Measurements from ENCODE around the gene RNASEH2C. TPM values are rescaled to one million over a fixed set of nuclear protein-coding genes. Genes with fewer than 3 reads are reported as not detected.

RNASEH2C gene
- total and polyA plus RNA-seq, 4 donors = 21.8 to 97.7 (median 75.4) TPM

DNA sequence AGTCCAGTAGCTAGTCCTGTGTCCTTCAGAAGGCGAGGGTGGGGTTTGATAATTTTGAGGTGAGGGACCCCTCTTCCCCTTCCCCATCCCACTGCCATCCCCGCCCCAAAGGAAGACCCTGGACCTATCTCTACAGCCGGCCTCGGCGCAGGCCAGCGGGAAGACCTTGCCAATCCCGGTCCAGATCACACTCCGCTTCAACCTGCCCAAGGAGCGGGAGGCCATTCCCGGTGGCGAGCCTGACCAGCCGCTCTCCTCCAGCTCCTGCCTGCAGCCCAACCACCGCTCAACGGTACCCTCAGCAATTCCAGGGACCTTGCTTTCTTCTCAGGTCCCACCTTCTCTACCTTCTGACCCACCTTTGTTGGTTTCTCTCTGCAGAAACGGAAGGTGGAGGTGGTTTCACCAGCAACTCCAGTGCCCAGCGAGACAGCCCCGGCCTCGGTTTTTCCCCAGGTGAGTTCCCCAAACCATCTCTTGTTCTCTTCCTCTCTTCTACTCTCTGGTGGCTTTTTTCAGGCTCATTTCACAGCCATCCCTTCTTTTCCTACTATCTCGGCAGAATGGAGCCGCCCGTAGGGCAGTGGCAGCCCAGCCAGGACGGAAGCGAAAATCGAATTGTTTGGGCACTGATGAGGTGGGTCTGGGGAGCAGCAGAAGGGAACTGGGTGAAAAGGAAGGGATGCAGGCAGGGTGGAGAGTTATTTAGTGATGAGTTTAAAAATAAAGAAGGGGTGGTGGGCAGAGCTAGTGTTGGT lies 7.2 kb downstream of the RNASEH2C start:
- no peak overlapping the region for H3K4me3 ChIP-seq
- TF ChIP-seq, protein P1, sequence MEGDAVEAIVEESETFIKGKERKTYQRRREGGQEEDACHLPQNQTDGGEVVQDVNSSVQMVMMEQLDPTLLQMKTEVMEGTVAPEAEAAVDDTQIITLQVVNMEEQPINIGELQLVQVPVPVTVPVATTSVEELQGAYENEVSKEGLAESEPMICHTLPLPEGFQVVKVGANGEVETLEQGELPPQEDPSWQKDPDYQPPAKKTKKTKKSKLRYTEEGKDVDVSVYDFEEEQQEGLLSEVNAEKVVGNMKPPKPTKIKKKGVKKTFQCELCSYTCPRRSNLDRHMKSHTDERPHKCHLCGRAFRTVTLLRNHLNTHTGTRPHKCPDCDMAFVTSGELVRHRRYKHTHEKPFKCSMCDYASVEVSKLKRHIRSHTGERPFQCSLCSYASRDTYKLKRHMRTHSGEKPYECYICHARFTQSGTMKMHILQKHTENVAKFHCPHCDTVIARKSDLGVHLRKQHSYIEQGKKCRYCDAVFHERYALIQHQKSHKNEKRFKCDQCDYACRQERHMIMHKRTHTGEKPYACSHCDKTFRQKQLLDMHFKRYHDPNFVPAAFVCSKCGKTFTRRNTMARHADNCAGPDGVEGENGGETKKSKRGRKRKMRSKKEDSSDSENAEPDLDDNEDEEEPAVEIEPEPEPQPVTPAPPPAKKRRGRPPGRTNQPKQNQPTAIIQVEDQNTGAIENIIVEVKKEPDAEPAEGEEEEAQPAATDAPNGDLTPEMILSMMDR (IDR thresholded peaks at IDR 0.05; ENCODE audit: control extremely low read depth, extremely low read depth) = no peak
- H3K36me3 ChIP-seq (ENCODE audit: control insufficient read depth in 4 of 4, insufficient read depth in 4 of 4, low read length in 4 of 4) = peaks cover 9 to 49% (median 44%) of the 10 kb centered on the region in 4 donors
- no peak for ATAC-seq (ENCODE audit: insufficient read depth, low FRiP score)
- no peaks in the 10 kb centered on the region for H3K27me3 ChIP-seq (ENCODE audit: control insufficient read depth in 3 of 3, insufficient read depth in 3 of 3, low read length in 2 of 3)
- peaks cover 0 to 10% (median 0%) of the 10 kb centered on the region in 5 donors for H3K4me1 ChIP-seq (ENCODE audit: control insufficient read depth in 5 of 5, insufficient read depth in 5 of 5, low read length in 5 of 5)
- H3K9ac ChIP-seq (ENCODE audit: insufficient read depth in 1 of 2, low read length in 2 of 2) = no peak overlapping the region
- 94 to 97% methylated on average over 24 of the region's 24 CpGs for WGBS, 2 donors
- peak overlapping the region in 1 of 2 donors; percentile 95 for H3K27ac ChIP-seq (ENCODE audit: low read depth in 1 of 2, low read length in 1 of 2)
- DNase-seq = no peak
- H3K9me3 ChIP-seq (ENCODE audit: control insufficient read depth in 4 of 4, insufficient read depth in 3 of 4, low read length in 3 of 4) = no peaks in the 10 kb centered on the region

DNA sequence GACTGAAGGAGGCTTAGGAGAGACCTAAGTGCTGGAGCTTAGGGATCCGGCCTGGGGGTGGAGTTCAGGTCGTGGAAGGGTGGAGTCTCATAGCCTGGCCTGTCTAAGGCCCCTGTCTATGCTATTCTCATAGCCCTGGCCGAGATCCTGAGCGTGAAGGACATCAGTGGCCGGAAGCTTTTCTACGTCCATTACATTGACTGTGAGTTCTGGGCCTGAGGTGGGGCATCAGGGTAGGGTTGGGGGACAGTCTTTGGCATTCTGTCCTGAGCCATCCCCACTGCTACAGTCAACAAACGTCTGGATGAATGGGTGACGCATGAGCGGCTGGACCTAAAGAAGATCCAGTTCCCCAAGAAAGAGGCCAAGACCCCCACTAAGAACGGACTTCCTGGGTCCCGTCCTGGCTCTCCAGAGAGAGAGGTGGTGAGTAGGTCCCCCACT lies 7.9 kb downstream of the RNASEH2C start:
- WGBS, 2 donors = 31 to 44% methylated on average over 11 of the region's 11 CpGs
- no peak for DNase-seq
- no peaks in the 10 kb centered on the region for H3K9me3 ChIP-seq (ENCODE audit: control insufficient read depth in 4 of 4, insufficient read depth in 3 of 4, low read length in 3 of 4)
- ATAC-seq (ENCODE audit: insufficient read depth, low FRiP score) = no peak
- TF ChIP-seq, protein P1 (IDR thresholded peaks at IDR 0.05; ENCODE audit: control extremely low read depth, extremely low read depth) = no peak
- H3K9ac ChIP-seq (ENCODE audit: insufficient read depth in 1 of 2, low read length in 2 of 2) = peak overlapping the region; percentile 64 to 88
- peak overlapping the region; percentile 72 for H3K4me3 ChIP-seq
- H3K27ac ChIP-seq (ENCODE audit: low read depth in 1 of 2, low read length in 1 of 2) = peak overlapping the region; percentile 95 to 97
- H3K36me3 ChIP-seq (ENCODE audit: control insufficient read depth in 4 of 4, insufficient read depth in 4 of 4, low read length in 4 of 4) = peaks cover 8 to 42% (median 37%) of the 10 kb centered on the region in 4 donors
- no peaks in the 10 kb centered on the region for H3K27me3 ChIP-seq (ENCODE audit: control insufficient read depth in 3 of 3, insufficient read depth in 3 of 3, low read length in 2 of 3)
- peaks cover 0 to 10% (median 0%) of the 10 kb centered on the region in 5 donors for H3K4me1 ChIP-seq (ENCODE audit: control insufficient read depth in 5 of 5, insufficient read depth in 5 of 5, low read length in 5 of 5)

DNA sequence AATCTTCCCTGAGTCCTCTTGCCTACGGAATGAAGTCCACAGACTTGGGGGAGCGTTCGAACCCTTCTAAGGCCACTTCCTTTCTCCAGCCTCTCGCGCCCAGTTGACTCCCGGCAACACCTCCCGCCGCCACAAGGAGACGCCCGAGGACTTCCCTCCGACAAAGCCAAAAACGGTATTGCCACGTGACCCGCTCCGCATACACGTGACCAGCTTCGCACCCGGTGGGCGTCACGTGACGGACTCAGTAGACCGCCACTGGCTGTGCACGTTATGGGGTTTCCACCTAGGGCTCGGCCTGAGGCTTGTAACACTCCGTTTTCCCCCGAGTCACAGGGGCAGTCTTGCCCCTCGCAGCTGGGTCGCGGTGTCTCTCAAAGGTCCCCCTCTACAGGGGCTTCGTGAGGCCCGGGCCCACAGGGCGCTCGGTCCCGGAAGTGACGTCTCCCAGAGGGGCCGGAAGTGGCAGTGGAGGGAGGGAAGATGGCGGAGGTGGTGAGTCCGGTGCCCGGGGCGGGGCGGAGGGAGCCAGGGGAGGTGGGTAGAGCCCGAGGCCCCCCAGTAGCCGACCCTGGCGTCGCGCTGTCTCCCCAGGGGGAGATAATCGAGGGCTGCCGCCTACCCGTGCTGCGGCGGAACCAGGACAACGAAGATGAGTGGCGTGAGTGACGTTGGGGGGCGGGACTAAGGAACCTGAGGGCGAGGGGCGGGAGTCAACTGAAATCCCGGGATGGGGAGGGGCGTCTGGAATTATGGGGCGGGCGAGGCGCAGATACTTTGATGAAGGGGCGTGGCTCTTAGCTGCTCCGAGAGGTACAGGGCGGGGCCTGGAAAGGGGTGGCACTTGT lies 8.6 kb downstream of the RNASEH2C start, which contains the start of gene KAT5:
KAT5 (plus strand) TSS at position 468 of the 848 bp plus-strand sequence; CDS start at position 484, 16 bp downstream.
- H3K9me3 ChIP-seq (ENCODE audit: control insufficient read depth in 4 of 4, insufficient read depth in 3 of 4, low read length in 3 of 4) = no peaks in the 10 kb centered on the region
- H3K27ac ChIP-seq (ENCODE audit: low read depth in 1 of 2, low read length in 1 of 2) = peak within 1 kb of the TSS; percentile 95 to 97
- ATAC-seq (ENCODE audit: insufficient read depth, low FRiP score) = peak; percentile 92
- WGBS, 2 donors = 1% methylated on average over 63 to 65 of the region's 65 CpGs
- H3K4me1 ChIP-seq (ENCODE audit: control insufficient read depth in 5 of 5, insufficient read depth in 5 of 5, low read length in 5 of 5) = peaks cover 0 to 10% (median 0%) of the 10 kb centered on the region in 5 donors
- no peaks in the 10 kb centered on the region for H3K27me3 ChIP-seq (ENCODE audit: control insufficient read depth in 3 of 3, insufficient read depth in 3 of 3, low read length in 2 of 3)
- H3K4me3 ChIP-seq = peak within 1 kb of the TSS; percentile 72
- DNase-seq = peak; percentile 99
- peaks cover 2 to 35% (median 31%) of the 10 kb centered on the region in 4 donors for H3K36me3 ChIP-seq (ENCODE audit: control insufficient read depth in 4 of 4, insufficient read depth in 4 of 4, low read length in 4 of 4)
- peak within 1 kb of the TSS; percentile 64 to 88 for H3K9ac ChIP-seq (ENCODE audit: insufficient read depth in 1 of 2, low read length in 2 of 2)
- TF ChIP-seq, protein P1 (IDR thresholded peaks at IDR 0.05; ENCODE audit: control extremely low read depth, extremely low read depth) = peak; percentile 99
